Left kidney (tissue), 2 donors: ENCODE results near the gene GLYR1. TPM values are rescaled to one million over a fixed set of nuclear protein-coding genes. Genes with fewer than 3 reads are reported as not detected.

Experiments used
- DNase-seq: peaks from one replicate; pipeline ENCODE4 v3.0.0-alpha.2; 2013
- polyA plus RNA-seq: library from polyadenylated mRNA; unstranded; fragments of 120-200 nt; gene quantifications from one replicate; pipeline ENCODE4 v1.2.1, GENCODE V29; 2013; ENCODE audit not compliant: insufficient read length

Gene GLYR1
- polyA plus RNA-seq, 1 donor = 163 TPM

GRCh38 chr16:4811242-4811641 lies 35.8 kb downstream of the GLYR1 start:
- no peak for DNase-seq

- no peak for DNase-seq
Observed at GRCh38 chr16:4806280-4806679, 40.8 kb downstream of the GLYR1 start.

- DNase-seq = no peak
Observed at GRCh38 chr16:4805231-4805630, 41.9 kb downstream of the GLYR1 start.

- no peak for DNase-seq
Observed at GRCh38 chr16:4803898-4804762, 43.0 kb downstream of the GLYR1 start.

- DNase-seq = no peak
Observed at GRCh38 chr16:4803401-4803844, 43.7 kb downstream of the GLYR1 start.

- DNase-seq = peak; percentile 90
Observed at GRCh38 chr16:4802659-4803287, 44.3 kb downstream of the GLYR1 start.

GRCh38 chr16:4801962-4802658 lies 45.0 kb downstream of the GLYR1 start, which contains the start of gene ROGDI:
ROGDI (minus strand) TSS chr16:4802633; CDS start chr16:4802571, 62 bp downstream.
- peak; percentile 77 for DNase-seq

- DNase-seq = peak; percentile 10
Observed at GRCh38 chr16:4801051-4801961, 45.8 kb downstream of the GLYR1 start.

- DNase-seq = no peak
Observed at GRCh38 chr16:4800290-4801041, 46.6 kb downstream of the GLYR1 start.

GRCh38 chr16:4799171-4799855 lies 47.8 kb downstream of the GLYR1 start:
- DNase-seq = no peak

- no peak for DNase-seq
Observed at GRCh38 chr16:4798456-4798855, 48.6 kb downstream of the GLYR1 start.

DNA sequence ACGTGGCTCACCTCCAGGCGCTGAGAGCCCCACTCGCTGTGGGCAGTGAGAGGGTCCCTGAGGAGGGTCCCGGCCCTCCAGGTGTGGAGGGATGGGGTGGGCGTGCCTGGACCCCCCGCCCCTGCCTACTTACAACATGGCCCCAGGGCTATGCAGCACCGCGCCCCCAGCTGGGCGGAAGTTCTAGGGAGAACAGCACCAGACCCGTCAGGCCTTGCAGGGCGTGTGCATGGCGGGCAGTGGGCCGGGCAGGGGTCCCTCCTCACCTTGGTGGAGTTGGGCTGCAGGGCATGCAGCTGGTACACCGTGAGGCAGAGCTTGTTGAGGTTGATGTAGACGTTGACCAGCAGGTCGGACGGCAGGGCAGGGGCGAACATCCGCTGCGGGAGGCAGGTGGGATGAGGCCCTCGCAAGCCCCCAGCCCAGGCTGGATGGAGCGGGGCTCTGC lies 49.3 kb downstream of the GLYR1 start:
- DNase-seq = no peak

- no peak for DNase-seq
Observed at GRCh38 chr16:4796982-4797804, 49.9 kb downstream of the GLYR1 start.

DNA sequence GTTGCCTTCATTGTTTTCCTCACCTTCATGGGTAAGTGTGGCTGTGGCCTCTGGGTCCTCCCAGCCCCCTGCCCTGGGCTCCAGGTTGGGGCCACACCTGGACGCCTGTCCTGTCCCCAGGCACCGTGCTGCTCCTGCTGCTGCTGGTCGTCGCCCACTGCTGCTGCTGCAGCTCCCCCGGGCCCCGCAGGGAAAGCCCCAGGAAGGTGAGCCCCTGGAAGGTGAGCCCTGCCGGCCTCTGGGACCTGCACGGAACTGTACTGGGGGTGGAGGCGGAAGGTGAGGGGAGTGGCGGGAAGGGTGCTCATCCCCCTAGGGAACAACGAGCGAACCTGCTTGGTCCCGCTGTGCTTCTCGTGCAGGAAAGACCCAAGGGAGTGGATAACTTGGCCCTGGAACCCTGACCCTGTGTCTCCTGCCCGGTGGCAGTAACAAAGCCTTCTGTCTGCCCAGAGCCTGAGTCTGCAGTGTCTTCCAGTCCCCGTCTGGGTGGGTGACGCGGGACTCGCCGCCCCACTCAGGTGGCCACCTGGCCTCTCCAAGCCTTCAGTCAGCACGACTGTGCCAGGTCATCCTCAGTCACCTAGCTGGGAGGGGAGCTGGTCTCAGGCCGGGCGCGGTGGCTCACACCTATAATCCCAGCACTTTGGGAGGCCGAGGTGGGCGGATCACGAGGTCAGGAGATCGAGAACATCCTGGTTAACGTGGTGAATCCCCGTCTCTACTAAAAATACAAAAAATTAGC lies 51.1 kb downstream of the GLYR1 start:
- no peak for DNase-seq

- DNase-seq = no peak
Observed at GRCh38 chr16:4795181-4795827, 51.8 kb downstream of the GLYR1 start, which contains the start of gene SMIM22. SMIM22 (plus strand) TSS chr16:4795369; CDS start chr16:4795735, 366 bp downstream.

GRCh38 chr16:4792951-4793513 lies 54.1 kb downstream of the GLYR1 start:
- DNase-seq = no peak

DNA sequence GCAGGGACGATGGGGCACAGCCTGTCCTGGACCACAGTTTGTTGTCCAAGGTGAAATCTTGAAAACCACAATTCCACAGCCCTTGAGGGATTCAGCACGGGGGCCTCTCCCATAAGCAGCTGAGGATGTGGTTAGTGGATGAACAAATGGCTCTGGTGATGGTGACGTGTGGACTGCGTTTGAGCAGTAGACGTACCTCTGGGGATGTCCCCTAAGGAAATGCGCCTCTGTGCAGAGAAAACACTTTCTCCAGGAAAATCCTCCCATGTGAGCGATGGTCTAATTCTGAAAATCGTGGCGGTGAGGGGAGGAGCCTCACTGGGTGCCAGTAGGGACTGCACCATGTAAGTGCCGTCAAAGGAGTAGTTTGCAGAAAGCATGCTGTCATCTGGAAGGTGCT lies 56.2 kb downstream of the GLYR1 start:
- no peak for DNase-seq
